Effector memory CD8-positive, alpha-beta T cell (primary cell): ENCODE data around the gene CDYL.

Experiments used
- ATAC-seq: fragments of 150-1000 bp; cut with Tn5 transposase; replicated peaks from 2 replicates; pipeline ENCODE4 v1.10.0; 2021; ENCODE audit warnings: mild to moderate bottlenecking, moderate library complexity
- DNase-seq, 3 experiments: peaks; one replicate each; pipeline ENCODE4 v3.0.0; 2021
- H3K27ac Mint-ChIP-seq, 2 donors: one replicate each; pipeline ENCODE4 v1.8.0; 2022; ENCODE audit warnings: mild to moderate bottlenecking in 2 of 2, mixed read lengths in 2 of 2, moderate library complexity in 2 of 2
- H3K27me3 Mint-ChIP-seq, 2 donors: one replicate each; pipeline ENCODE4 v1.8.0; 2022; ENCODE audit warnings: mixed read lengths in 2 of 2
- H3K36me3 Mint-ChIP-seq: one replicate; pipeline ENCODE4 v1.8.0; 2022; ENCODE audit warnings: mild to moderate bottlenecking, moderate library complexity, mixed read lengths; ENCODE audit not compliant: insufficient read depth
- H3K4me1 Mint-ChIP-seq, 2 donors: one replicate each; pipeline ENCODE4 v1.8.0; 2022; ENCODE audit warnings: low read depth in 2 of 2, mixed read lengths in 2 of 2
- H3K4me3 Mint-ChIP-seq, 2 donors: one replicate each; pipeline ENCODE4 v1.8.0; 2022; ENCODE audit warnings: mild to moderate bottlenecking in 2 of 2, mixed read lengths in 2 of 2, moderate library complexity in 2 of 2
- H3K9me3 Mint-ChIP-seq, 2 donors: one replicate each; pipeline ENCODE4 v1.8.0; 2022; ENCODE audit warnings: mixed read lengths in 2 of 2

The CDYL gene

GRCh38 chr6:4906293-4907276 is 130.4 kb downstream of the CDYL start:
- peak overlapping the region; percentile 75 to 80 for H3K4me3 Mint-ChIP-seq
- H3K27ac Mint-ChIP-seq: peak overlapping the region; percentile 88 to 90
- no peaks in the 10 kb centered on the region for H3K36me3 Mint-ChIP-seq
- no peaks in the 10 kb centered on the region for H3K27me3 Mint-ChIP-seq
- DNase-seq (no peak), ATAC-seq (peak; percentile 60)
- H3K4me1 Mint-ChIP-seq: peaks cover 34 to 38% of the 10 kb centered on the region in 2 donors
- H3K9me3 Mint-ChIP-seq: no peaks in the 10 kb centered on the region

DNA sequence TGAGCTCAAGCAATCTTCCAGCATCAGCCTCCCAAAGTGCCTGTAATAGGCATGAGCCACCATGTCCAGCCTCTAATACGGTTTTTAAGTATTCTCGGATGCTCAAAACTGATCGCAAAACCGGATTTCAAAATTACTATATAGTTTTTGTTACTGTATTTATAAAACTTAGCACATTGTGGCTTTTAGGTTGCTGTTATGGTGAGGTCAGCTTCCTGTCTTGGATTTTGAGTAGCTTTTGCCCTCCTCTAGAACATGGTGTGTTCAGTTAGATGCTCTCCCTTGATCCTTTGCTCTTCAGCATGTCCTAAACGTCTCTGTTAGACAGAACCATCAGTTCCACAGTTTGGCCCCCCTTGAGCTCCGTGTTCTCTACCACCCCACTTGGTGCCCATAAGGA is 131.4 kb downstream of the CDYL start:
- peak overlapping the region; percentile 88 to 90 for H3K27ac Mint-ChIP-seq
- H3K9me3 Mint-ChIP-seq: no peaks in the 10 kb centered on the region
- peak overlapping the region; percentile 75 to 80 for H3K4me3 Mint-ChIP-seq
- ATAC-seq: peak; percentile 42
- peaks cover 36 to 37% of the 10 kb centered on the region in 2 donors for H3K4me1 Mint-ChIP-seq
- DNase-seq: no peak
- H3K27me3 Mint-ChIP-seq: no peaks in the 10 kb centered on the region
- no peaks in the 10 kb centered on the region for H3K36me3 Mint-ChIP-seq

- H3K27me3 Mint-ChIP-seq: no peaks in the 10 kb centered on the region
- peak overlapping the region; percentile 75 to 80 for H3K4me3 Mint-ChIP-seq
- H3K36me3 Mint-ChIP-seq: no peaks in the 10 kb centered on the region
- DNase-seq: no peak
- peak overlapping the region; percentile 88 to 90 for H3K27ac Mint-ChIP-seq
- ATAC-seq: no peak
- H3K4me1 Mint-ChIP-seq: peaks cover 34 to 40% of the 10 kb centered on the region in 2 donors
- no peaks in the 10 kb centered on the region for H3K9me3 Mint-ChIP-seq
Measured at GRCh38 chr6:4908062-4908461, 131.9 kb downstream of the CDYL start.

DNA sequence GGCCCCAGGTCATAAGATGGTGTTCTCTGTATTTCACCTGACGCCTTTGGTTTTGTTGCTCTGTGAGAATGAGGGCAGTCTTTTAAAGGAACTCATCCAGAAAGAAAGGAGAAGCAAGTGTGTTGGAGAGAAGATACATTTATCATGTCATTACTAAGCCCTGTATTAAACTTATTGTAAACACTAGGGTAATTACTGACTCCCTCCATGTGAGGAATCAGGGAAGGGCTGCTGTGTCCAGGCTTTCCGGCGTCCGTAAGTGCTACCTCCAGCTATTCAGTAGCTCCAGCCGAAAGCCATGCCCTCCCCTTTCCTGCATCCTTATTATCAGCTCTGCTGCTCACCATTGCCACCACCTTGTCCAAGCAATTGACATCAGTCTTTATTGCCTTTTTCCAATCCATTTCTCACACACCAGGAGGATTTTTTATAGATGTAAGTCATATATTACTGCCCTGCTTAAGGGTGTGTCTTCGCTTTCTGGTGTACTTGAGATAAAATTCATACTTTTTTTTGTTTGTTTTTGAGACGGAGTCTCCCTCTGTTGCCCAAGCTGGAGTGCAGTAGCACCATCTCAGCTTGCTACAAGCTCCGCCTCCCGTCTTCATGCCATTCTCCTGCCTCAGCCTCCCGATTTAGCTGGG is 133.0 kb downstream of the CDYL start:
- Mint-ChIP-seq H3K4me1 (peaks cover 42 to 47% of the 10 kb centered on the region in 2 donors), H3K36me3 (no peaks in the 10 kb centered on the region), H3K4me3 (no peak overlapping the region), H3K27ac (peak overlapping the region in 1 of 2 donors; percentile 49), H3K27me3 (no peaks in the 10 kb centered on the region), H3K9me3 (no peaks in the 10 kb centered on the region)
- ATAC-seq (no peak), DNase-seq (no peak)

DNA sequence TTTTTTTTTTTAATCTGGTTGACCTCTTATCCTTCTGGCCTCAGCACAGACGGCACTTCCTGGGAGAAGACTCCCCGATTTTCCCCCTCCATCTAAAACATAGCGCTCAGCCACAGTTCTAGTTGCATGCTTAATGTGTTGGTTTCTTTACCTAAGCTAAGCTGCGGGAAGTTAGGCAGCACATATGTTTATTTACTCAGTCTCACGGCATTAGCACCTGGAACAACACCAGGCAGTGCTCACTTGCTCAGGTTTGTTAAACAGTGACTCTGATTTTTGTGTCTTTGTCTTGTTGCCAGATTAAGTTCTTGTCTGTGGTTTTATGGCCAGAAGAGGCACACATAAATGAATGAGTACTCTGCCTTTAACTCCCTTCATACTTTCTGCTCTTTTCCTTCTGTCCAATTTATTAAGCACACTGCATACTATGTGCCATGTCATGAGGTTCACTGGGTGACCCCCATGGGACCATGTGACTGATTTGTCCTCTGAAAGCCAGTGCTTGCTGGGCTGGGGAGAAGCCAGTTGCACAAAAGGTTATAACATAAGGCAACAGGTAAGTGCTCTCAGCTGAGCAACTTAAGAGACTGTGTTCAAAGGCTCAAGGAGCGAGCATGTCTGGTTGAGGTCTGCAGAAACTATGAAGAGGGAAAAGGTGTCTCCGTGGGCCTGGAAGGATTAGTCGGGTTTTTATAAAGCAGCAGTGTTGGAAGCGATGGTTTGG is 134.0 kb downstream of the CDYL start:
- Mint-ChIP-seq H3K27ac (no peak overlapping the region), H3K27me3 (no peaks in the 10 kb centered on the region), H3K36me3 (no peaks in the 10 kb centered on the region), H3K4me3 (no peak overlapping the region), H3K4me1 (peaks cover 52 to 56% of the 10 kb centered on the region in 2 donors), H3K9me3 (no peaks in the 10 kb centered on the region)
- ATAC-seq: no peak
- no peak for DNase-seq

DNA sequence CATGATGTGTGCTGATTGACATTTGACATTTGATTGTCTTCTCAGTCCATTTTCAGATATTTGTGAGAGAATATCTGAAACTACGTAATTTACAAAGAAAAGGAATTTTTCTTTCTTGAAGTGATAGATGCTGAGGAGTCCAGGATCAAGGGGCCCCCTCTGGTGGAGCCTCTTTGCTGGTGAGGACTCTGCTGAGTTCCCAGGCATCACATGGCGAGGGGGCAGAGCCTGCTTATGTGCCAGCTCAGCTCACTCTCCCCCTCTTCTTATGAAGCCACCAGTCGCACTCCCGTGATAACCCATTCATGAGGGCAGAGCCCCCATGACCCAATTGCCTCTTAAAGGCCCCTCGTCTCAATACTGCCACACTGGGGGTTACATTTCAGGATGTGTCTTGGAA is 136.4 kb downstream of the CDYL start:
- no peak overlapping the region for H3K27ac Mint-ChIP-seq
- H3K27me3 Mint-ChIP-seq: no peaks in the 10 kb centered on the region
- H3K4me1 Mint-ChIP-seq: peaks cover 55 to 59% of the 10 kb centered on the region in 2 donors
- no peak overlapping the region for H3K4me3 Mint-ChIP-seq
- no peaks in the 10 kb centered on the region for H3K36me3 Mint-ChIP-seq
- H3K9me3 Mint-ChIP-seq: no peaks in the 10 kb centered on the region
- ATAC-seq: no peak
- DNase-seq: no peak

DNA sequence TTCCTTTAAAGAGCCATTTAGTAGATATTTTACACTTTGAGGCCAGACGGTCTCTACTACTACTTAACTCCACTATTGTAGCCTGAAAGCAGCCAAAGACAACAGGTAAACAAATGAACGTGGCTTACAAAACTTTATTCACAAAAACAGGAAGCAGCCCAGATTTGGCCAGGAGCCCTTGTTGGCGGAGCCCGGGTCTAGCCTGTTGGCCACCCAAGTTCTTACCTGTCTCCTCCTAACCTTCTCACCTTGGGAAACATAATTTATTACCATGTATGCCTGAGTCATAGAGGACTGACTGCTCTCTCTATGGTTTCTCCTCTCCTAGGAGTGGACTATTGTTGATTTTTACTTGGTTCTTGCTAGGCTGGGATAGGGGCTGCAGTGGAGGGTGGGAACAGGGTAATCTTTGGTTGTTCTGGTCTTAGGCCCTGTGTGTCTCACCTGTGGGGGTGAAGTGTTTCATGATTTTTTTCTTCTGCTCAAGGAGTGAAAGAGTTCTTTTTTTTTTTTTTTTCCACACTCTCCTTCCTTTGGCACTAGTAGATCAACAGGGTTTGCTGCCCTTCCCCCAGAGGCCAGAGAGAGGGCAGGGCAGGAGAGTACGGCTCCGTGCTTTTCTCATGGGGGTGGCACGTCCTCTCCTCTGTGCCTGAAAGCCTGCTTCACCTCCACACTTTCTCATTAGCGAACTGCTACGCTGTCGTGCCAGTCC is 137.7 kb downstream of the CDYL start:
- H3K27ac Mint-ChIP-seq: peak overlapping the region; percentile 62 to 79
- no peaks in the 10 kb centered on the region for H3K36me3 Mint-ChIP-seq
- no peaks in the 10 kb centered on the region for H3K9me3 Mint-ChIP-seq

DNA sequence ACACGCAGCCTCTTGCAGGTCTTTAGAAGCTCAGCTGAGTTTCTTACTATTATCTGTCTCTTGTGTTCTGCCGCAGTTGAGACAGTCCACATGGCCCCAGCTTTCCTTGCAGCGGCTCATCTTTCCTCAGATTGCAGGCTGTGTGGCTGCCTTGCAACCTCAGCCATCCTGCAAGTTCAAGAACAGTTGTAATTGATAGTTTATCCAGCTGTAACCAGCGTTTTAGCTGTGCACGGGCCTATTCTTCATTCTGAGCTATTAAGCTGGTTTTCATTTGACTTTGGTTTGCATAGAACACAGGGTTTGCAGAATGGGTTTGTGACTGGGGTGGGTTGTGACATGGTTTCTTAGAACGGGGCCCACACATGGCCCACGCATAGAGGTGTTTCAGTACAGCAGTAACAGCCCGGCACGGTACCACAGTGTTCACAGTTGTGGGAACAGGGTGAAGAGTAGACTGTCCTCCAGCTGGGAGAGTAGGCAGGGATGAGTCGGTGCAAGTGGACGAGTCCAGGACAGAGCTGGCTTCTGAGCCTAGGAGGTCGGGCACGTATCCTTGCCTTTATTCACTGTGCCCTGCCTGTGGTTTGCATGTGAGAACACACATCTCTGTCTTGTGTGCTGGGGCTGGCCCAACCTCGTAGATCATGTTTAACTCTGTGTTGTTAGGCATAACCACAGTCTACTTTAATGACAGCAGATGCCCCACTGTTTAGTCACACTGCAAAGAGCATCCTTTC is 138.4 kb downstream of the CDYL start:
- Mint-ChIP-seq H3K27me3 (no peaks in the 10 kb centered on the region), H3K36me3 (no peaks in the 10 kb centered on the region), H3K4me1 (peaks cover 45 to 49% of the 10 kb centered on the region in 2 donors), H3K9me3 (no peaks in the 10 kb centered on the region), H3K27ac (peak overlapping the region; percentile 62 to 79), H3K4me3 (peak overlapping the region; percentile 28 to 55)
- DNase-seq: peak in 1 of 3 experiments; percentile 8
- ATAC-seq: peak; percentile 81

More for the DNA sequence above, 137.7 kb downstream of the CDYL start:
- ATAC-seq (peak; percentile 9), DNase-seq (no peak)
- Mint-ChIP-seq H3K4me3 (peak overlapping the region; percentile 28 to 55), H3K27me3 (no peaks in the 10 kb centered on the region), H3K4me1 (peaks cover 46 to 47% of the 10 kb centered on the region in 2 donors)

GRCh38 chr6:4916954-4917561 is 140.9 kb downstream of the CDYL start:
- Mint-ChIP-seq H3K4me1 (peaks cover 49 to 52% of the 10 kb centered on the region in 2 donors), H3K27ac (peak overlapping the region; percentile 6 to 13), H3K36me3 (no peaks in the 10 kb centered on the region), H3K4me3 (no peak overlapping the region), H3K9me3 (no peaks in the 10 kb centered on the region), H3K27me3 (no peaks in the 10 kb centered on the region)
- ATAC-seq (peak; percentile 39), DNase-seq (no peak)

- no peak for DNase-seq
- no peaks in the 10 kb centered on the region for H3K36me3 Mint-ChIP-seq
- H3K4me3 Mint-ChIP-seq: no peak overlapping the region
- no peak overlapping the region for H3K27ac Mint-ChIP-seq
- peaks cover 32 to 34% of the 10 kb centered on the region in 2 donors for H3K4me1 Mint-ChIP-seq
- no peaks in the 10 kb centered on the region for H3K9me3 Mint-ChIP-seq
- no peaks in the 10 kb centered on the region for H3K27me3 Mint-ChIP-seq
- ATAC-seq: no peak
Measured at GRCh38 chr6:4920914-4921410, 144.8 kb downstream of the CDYL start.

DNA sequence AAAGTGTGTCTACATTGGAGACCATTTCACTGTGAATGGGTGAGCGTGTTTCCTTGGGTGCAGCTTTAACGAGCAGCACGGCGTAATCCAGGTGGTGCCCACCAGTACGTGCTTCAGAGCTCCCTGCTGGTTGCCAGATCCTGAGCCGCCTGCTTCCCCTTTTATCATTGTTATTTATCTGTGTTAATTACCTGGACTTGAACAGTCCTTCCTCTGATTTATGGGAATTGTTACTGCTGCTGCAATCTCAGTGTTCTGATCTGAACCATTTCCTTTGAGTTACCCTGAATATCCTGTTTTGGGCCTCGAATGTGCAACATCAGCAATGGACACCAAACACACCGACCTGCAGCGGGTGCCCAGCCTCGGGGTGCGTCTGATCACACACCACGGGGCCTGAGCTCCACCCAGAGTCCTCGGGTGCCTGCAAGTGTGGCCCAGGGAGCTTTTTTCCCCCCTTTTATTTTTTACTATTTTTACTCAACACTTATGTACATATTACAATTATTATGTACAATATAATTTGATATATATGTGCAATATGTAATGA is 146.4 kb downstream of the CDYL start:
- Mint-ChIP-seq H3K9me3 (no peaks in the 10 kb centered on the region), H3K4me1 (peaks cover 21 to 25% of the 10 kb centered on the region in 2 donors), H3K4me3 (no peak overlapping the region), H3K27me3 (no peaks in the 10 kb centered on the region), H3K36me3 (no peaks in the 10 kb centered on the region), H3K27ac (no peak overlapping the region)
- ATAC-seq (no peak), DNase-seq (no peak)

GRCh38 chr6:4923081-4923480 is 146.9 kb downstream of the CDYL start:
- Mint-ChIP-seq H3K4me1 (peaks cover 25 to 26% of the 10 kb centered on the region in 2 donors), H3K9me3 (no peaks in the 10 kb centered on the region), H3K4me3 (no peak overlapping the region), H3K36me3 (no peaks in the 10 kb centered on the region), H3K27me3 (no peaks in the 10 kb centered on the region), H3K27ac (no peak overlapping the region)
- DNase-seq (no peak), ATAC-seq (no peak)
